ENCODE data around the gene GTF2IRD1.
A peak's percentile ranks its signal among the peaks of the same experiment; 100 is the strongest.

GRCh38 chr7:74455928-74456327 lies 2.2 kb downstream of the GTF2IRD1 start:
- no peak for TF ChIP-seq CTCF (IDR thresholded peaks at IDR 0.05 in 4 of 5, conservative IDR thresholded peaks at IDR 0.05 in 1 of 5)
- TF ChIP-seq POLR2A (IDR thresholded peaks at IDR 0.05), result peak in 1 of 2 donors; percentile 18

All from gastrocnemius medialis (tissue), 4 donors.